Measurements from ENCODE around the gene CNRIP1. TPM values are rescaled to one million over a fixed set of nuclear protein-coding genes. Genes with fewer than 3 reads are reported as not detected.

The CNRIP1 gene
- total RNA-seq, 1 experiment from 2014 or later = not detected

GRCh38 chr2:68328901-68329300 lies 9.2 kb upstream of the CNRIP1 start:
- Histone ChIP-seq H3K36me3 (ENCODE audit: control insufficient read depth in 1 of 2, insufficient read depth in 2 of 2, low read length in 2 of 2) (no peaks in the 10 kb centered on the region), H3K4me1 (ENCODE audit: control insufficient read depth in 1 of 2, insufficient read depth in 2 of 2, low read length in 2 of 2) (no peaks in the 10 kb centered on the region), H3K27ac (ENCODE audit: low read depth, low read length) (no peak overlapping the region), H3K9ac (ENCODE audit: low read length) (no peak overlapping the region), H3K4me2 (ENCODE audit: low read length) (no peak overlapping the region), H3K27me3 (ENCODE audit: insufficient read depth, low read length) (no peaks in the 10 kb centered on the region), H2AFZ (ENCODE audit: low read depth, low read length, poor library complexity, severe bottlenecking) (no peak overlapping the region), H3K9me3 (ENCODE audit: control insufficient read depth in 1 of 2, insufficient read depth in 1 of 2, low read depth in 1 of 2, low read length in 2 of 2) (no peaks in the 10 kb centered on the region), H3K4me3 (replicated peaks in 1 of 2; ENCODE audit: low read depth in 1 of 2, low read length in 2 of 2) (no peak overlapping the region), H3K79me2 (ENCODE audit: insufficient read depth, low read length) (no peaks in the 10 kb centered on the region), H4K20me1 (ENCODE audit: insufficient read depth) (no peaks in the 10 kb centered on the region), H3K9me2 (ENCODE audit: insufficient read depth) (no peaks in the 10 kb centered on the region)
- DNase-seq (ENCODE audit: low read depth, low spot score) = no peak
- RAD21 ChIA-PET (ENCODE audit: low non-redundant PET in 1 of 2, low total read pairs in 2 of 2, uncharacterized antibody in 2 of 2, unreplicated experiment in 2 of 2) = no interaction called here
- POLR2A ChIA-PET = no interaction called here
- no TSS peak for BruUV-seq (replicated peaks)
- CTCF ChIA-PET = no interaction called here
- intact Hi-C loops (cut with micrococcal nuclease) = no loop called here
- TF ChIP-seq MAX (IDR thresholded peaks at IDR 0.05) (no peak), SRF (IDR thresholded peaks at IDR 0.05; ENCODE audit: low read depth) (no peak), ZBTB33 (IDR thresholded peaks at IDR 0.05; ENCODE audit: extremely low read depth, insufficient replicate concordance, low read length) (no peak), EGR1 (IDR thresholded peaks at IDR 0.05; ENCODE audit: low read depth) (no peak), FOSL1 (IDR thresholded peaks at IDR 0.05; ENCODE audit: low read depth) (no peak), EZH2 (IDR thresholded peaks at IDR 0.05) (no peak)
- ATAC-seq = no peak

GRCh38 chr2:68325056-68325455 lies 5.3 kb upstream of the CNRIP1 start:
- H3K4me2 ChIP-seq (ENCODE audit: low read length) = no peak overlapping the region
- CTCF ChIA-PET = no interaction called here
- no peak overlapping the region for H3K4me3 ChIP-seq (replicated peaks in 1 of 2; ENCODE audit: low read depth in 1 of 2, low read length in 2 of 2)
- H3K9me2 ChIP-seq (ENCODE audit: insufficient read depth) = no peaks in the 10 kb centered on the region
- intact Hi-C loops (cut with micrococcal nuclease) = no loop called here
- no peaks in the 10 kb centered on the region for H3K36me3 ChIP-seq (ENCODE audit: control insufficient read depth in 1 of 2, insufficient read depth in 2 of 2, low read length in 2 of 2)
- RAD21 ChIA-PET (ENCODE audit: low non-redundant PET in 1 of 2, low total read pairs in 2 of 2, uncharacterized antibody in 2 of 2, unreplicated experiment in 2 of 2) = no interaction called here
- POLR2A ChIA-PET = no interaction called here
- no peak overlapping the region for H3K27ac ChIP-seq (ENCODE audit: low read depth, low read length)
- no peaks in the 10 kb centered on the region for H3K27me3 ChIP-seq (ENCODE audit: insufficient read depth, low read length)
- H3K79me2 ChIP-seq (ENCODE audit: insufficient read depth, low read length) = no peaks in the 10 kb centered on the region
- ATAC-seq (no peak), DNase-seq (ENCODE audit: low read depth, low spot score) (no peak)
- BruUV-seq (replicated peaks) = no TSS peak
- H3K9ac ChIP-seq (ENCODE audit: low read length) = no peak overlapping the region
- no peak overlapping the region for H2AFZ ChIP-seq (ENCODE audit: low read depth, low read length, poor library complexity, severe bottlenecking)
- H4K20me1 ChIP-seq (ENCODE audit: insufficient read depth) = no peaks in the 10 kb centered on the region
- no peaks in the 10 kb centered on the region for H3K9me3 ChIP-seq (ENCODE audit: control insufficient read depth in 1 of 2, insufficient read depth in 1 of 2, low read depth in 1 of 2, low read length in 2 of 2)
- no peaks in the 10 kb centered on the region for H3K4me1 ChIP-seq (ENCODE audit: control insufficient read depth in 1 of 2, insufficient read depth in 2 of 2, low read length in 2 of 2)
- TF ChIP-seq RAD21 (IDR thresholded peaks at IDR 0.05; ENCODE audit: low read depth) (no peak), JUND (IDR thresholded peaks at IDR 0.05) (no peak), EGR1 (IDR thresholded peaks at IDR 0.05; ENCODE audit: low read depth) (no peak), ZNF274 (IDR thresholded peaks at IDR 0.05; ENCODE audit: low read depth, low read length) (no peak), CTCF (IDR thresholded peaks at IDR 0.05 in 2 of 3, conservative IDR thresholded peaks at IDR 0.05 in 1 of 3; ENCODE audit: borderline replicate concordance in 1 of 3, insufficient read depth in 1 of 3, low read depth in 2 of 3, low read length in 2 of 3) (no peak), CEBPB (IDR thresholded peaks at IDR 0.05; ENCODE audit: low read depth) (no peak), EZH2 (IDR thresholded peaks at IDR 0.05) (no peak), MAX (IDR thresholded peaks at IDR 0.05) (no peak), FOSL1 (IDR thresholded peaks at IDR 0.05; ENCODE audit: low read depth) (no peak), REST (IDR thresholded peaks at IDR 0.05; ENCODE audit: low read depth) (no peak)
